ENCODE results near the gene GAL3ST2.
"Not testable (repeated sequence)": the region's sequence is repeated elsewhere in the genome, so short reads cannot be mapped to it uniquely, and the experiment has no call there.

The GAL3ST2 gene

DNA sequence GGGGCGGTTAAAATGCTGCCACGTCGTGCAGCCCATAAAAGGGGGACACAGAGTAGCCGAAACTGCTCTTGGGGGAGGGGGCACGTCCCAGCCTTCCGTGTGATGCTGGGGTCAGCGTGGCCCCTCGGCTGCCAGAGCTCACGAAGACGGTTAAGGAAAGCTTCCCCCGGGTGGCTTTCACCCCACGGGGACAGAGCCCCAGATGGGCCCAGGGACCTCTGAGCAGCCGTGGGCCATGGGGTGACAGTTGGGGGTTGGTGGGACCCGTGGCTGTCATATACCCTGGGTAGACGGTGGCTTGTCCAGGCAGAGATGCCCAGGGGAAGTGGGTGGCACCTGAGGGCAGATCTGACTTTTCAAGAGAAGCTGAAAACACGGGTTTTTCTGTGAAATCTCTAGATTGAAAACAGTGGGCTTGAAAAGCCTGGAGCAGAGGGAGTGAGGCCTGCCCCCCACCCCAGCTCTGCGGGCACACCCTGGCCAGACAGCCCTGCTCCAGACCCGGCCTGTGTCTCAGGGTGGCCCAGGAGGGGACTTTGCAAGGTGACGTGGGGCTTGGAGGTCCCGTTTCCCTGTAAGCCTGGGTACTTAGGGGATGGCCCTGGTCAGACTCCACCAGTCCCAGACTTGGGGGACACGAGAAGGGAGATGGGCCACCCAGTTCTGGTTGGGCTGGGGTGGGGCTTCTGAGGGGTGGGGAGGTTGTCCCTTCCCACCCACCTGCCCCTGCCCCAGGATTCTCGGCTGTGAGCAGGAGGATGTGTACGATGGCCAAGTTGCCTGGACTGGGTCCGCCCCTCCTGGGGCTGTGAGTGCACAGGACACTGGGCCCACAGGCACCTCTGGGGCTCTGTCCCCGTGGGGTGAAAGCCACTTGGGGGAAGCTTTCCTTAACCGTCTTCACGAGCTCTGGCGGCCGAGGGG, 33.0 kb downstream of the GAL3ST2 start:
- no peak for DNase-seq (ENCODE audit: low spot score)

DNA sequence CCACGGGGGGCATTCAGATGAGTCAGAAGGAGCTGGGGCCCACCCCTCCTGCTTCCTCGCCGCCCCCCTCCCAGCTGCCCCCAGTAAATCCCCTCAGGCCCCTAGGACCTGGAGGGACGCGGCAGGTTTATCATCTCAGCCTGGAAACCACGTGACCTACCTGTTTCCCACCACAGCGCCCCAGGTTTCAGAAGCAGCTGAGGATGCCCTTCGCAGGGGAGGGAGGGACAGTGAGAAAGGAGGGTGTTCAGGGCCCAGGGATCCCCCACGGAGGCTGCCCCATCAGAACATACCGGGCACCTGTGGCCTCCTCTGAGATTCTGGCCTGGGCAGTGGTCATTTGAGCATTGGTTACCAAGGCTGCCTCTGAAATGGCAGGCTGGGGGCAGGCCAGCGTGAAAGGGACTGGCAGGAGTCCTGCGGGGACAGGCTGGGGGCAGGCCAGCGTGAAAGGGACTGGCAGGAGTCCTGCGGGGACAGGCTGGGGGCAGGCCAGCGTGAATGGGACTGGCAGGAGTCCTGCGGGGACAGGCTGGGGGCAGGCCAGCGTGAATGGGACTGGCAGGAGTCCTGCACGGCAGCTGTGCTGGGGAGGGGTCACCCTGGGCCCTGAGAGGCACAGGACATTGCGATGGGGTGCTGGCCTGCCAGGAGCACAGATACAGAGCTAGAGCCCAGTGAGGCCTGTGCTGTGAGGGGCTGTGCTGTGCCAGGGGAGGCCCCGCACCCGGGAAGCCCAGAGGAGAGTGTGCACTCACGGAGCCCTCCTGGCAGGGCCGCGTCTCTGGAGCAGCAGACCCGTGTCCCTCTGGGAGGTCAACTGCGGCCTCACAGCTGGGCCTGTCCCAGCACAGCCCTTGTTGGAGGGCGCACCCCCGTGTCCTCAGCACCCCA, 33.9 kb downstream of the GAL3ST2 start:
- no peak for DNase-seq (ENCODE audit: low spot score)

DNA sequence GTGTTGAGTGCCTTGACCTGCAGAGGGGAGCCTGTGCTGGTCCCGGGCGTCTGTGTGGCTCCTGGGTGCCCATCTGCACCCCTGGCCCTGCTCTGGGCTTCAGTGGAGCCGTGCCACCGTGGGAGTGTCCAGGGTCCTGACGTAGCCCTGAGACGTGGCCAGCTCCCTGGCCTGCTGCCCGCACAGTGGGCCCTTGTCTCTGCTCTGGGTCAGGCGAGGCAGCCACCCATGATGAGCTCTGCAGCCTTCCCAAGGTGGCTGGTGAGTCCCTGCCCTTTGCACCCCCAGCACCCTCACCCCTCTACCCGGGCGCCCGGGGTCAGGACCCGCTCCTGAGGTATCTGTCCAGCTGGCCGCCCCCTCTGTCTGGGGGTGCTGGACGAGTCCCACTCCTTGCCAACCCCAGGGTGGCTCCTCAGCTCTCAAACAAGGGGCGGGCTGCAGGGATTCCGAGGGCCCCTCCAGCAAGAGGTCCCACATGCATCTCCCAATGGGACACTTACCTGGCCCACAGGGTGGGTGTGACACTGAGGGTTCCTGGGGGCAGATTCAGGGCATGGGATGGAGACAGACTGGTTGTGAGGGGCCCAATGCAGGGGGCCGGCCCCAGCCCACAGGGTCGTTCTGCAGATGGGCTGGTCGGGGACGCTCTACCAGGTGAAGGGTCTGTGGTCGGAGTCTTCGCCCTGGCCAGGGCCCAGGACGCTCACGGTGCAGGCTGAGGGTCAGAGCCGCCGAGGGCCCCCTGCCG, 34.8 kb downstream of the GAL3ST2 start:
- DNase-seq (ENCODE audit: low spot score): no peak

DNA sequence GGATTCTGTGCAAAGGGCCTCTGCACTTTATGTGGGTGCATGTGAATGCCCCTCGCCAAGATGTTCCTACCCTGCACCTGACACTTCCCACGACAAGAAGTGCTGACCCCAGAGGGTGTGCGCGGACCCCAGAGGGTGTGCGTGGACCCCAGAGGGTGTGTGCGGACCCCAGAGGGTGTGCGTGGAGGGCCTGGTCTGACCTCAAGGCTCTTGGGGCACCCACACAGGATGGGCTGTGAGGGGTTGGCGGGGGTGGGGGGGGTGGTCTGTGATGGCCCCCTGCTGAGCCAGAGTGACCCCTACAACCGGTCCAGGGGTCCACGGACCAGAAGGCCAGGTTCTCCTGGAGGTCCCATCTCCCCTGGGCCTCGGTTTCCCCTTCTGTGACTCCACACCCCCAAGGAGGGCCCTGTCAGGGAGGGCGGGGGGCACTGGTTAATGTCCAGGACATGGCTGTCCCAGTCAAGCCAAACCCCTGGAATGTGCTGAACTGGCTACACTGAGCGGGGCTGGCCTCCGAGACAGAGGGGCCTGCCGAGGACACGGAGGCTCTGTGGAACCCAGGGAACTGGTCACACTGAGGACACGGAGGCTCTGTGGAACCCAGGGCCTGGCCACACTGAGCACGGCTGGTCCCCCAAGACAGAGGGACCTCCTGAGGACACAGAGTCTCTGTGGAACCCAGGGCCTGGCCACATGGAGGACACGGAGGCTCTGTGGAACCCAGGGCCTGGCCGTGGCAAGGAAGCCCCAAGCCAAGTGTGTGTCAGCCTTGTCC, 35.5 kb downstream of the GAL3ST2 start:
- DNase-seq (ENCODE audit: low spot score): no peak

DNA sequence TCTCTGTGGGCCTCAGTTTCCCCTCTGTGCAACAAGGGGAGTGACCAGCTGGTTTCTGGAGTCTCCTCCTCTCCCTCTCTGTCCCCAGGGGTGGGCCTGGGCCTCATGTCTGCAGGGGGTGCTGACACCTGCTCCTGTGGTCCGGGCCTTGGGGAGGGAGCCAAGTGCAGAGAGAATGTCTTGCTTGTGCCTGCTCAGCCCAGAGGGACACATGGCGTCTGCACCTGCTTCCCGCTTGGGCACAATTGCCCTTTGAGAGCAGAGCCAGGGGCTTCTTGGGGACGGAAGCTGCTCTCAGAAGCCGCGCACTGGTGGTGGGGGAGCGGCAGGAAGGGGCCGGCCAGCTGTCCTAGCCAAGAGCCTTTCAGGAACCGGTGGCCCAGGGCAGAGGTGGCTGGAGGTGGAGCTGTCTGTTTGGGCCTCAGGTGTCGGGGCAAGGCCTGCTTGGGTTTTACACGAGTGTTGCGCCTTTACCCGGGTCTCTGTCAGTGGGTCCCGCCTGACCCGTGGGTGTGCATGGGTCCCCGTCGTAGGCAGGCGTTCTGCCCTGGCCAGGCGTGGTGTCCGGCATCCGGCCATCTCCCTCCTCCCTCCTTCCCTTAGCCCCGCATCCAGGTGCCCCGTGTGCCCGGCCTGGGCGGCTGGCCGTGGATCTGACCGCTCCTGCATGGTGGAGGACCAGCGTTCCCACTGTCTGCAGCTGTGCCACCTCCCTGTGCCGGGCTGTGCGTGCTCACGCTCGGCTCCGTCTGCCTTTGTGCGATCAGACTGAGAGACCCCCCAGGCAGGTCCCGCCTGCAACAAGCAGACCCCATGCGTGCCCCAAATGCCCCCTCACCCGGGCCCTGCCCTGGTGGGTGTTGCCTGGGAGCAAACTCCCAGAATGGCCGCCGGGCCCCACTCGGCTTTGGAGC, 36.4 kb downstream of the GAL3ST2 start:
- DNase-seq (ENCODE audit: low spot score): no peak

DNA sequence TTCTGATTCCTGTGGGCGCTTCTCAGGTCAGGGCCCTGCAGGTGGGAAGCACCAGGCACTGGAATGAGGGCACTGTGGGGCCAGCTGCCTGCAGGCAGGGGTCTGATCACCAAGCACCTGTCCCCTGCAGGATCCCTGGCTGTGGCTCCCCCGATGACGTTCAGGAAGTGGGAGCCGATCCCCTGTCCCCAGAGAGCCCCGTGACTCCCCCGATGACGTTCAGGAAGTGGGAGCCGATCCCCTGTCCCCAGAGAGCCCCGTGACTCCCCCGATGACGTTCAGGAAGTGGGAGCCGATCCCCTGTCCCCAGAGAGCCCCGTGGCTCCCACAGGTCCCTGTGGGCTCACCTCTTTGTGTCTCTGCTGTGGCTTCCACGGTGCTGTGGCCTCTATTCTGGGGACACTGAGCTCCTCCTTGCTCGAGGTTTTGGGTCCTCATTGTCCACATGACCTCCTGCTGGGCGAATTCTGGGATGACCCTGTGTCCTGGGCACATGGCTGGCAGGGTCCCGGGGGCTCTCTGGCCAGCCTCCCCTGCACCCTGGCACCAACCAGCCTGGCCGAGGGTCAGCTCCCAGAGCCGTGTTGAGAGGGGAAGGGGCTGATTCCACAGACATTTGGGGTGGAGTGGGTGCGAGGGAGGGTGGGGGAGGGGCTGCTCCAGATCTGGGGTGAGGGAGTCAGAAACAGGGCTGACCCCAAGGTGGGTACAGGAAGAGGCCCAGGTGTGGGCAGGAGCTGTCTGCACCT, 37.2 kb downstream of the GAL3ST2 start:
- no peak for DNase-seq (ENCODE audit: low spot score)

DNA sequence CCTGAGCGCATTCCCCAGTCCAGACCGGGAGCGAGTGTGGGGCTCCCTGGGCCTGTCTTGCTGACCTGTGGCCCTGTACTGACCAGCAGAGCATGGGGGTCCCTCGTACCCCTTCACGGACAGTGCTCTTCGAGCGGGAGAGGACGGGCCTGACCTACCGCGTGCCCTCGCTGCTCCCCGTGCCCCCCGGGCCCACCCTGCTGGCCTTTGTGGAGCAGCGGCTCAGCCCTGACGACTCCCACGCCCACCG, 37.7 kb downstream of the GAL3ST2 start:
- DNase-seq (ENCODE audit: low spot score): no peak

DNA sequence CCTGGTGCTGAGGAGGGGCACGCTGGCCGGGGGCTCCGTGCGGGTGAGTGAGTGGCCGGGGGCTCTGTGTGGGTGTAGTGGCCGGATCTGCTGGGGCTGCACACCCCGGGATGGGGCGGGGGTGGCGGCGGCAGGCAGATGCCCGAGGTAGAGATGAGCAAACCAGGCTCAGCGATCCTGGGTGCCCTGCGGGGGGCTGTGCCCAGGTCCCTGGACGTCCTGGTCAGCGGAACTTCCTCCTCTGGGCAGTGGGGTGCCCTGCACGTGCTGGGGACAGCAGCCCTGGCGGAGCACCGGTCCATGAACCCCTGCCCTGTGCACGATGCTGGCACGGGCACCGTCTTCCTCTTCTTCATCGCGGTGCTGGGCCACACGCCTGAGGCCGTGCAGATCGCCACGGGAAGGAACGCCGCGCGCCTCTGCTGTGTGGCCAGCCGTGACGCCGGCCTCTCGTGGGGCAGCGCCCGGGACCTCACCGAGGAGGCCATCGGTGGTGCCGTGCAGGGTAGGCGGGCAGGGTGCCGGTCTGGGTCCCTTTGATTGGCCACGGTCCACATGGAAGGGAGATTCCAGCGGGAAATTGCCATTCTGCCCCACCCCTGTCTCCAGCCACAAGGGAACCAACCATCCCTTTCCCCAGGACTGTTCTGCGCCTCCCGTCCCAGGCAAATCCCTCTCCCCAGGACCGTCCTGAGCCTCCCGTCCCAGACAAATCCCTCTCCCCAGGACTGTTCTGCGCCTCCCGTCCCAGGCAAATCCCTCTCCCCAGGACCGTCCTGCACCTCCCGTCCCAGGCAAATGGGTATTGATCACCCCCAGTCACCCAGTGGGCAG, 38.2 kb downstream of the GAL3ST2 start:
- DNase-seq (ENCODE audit: low spot score): no peak

DNA sequence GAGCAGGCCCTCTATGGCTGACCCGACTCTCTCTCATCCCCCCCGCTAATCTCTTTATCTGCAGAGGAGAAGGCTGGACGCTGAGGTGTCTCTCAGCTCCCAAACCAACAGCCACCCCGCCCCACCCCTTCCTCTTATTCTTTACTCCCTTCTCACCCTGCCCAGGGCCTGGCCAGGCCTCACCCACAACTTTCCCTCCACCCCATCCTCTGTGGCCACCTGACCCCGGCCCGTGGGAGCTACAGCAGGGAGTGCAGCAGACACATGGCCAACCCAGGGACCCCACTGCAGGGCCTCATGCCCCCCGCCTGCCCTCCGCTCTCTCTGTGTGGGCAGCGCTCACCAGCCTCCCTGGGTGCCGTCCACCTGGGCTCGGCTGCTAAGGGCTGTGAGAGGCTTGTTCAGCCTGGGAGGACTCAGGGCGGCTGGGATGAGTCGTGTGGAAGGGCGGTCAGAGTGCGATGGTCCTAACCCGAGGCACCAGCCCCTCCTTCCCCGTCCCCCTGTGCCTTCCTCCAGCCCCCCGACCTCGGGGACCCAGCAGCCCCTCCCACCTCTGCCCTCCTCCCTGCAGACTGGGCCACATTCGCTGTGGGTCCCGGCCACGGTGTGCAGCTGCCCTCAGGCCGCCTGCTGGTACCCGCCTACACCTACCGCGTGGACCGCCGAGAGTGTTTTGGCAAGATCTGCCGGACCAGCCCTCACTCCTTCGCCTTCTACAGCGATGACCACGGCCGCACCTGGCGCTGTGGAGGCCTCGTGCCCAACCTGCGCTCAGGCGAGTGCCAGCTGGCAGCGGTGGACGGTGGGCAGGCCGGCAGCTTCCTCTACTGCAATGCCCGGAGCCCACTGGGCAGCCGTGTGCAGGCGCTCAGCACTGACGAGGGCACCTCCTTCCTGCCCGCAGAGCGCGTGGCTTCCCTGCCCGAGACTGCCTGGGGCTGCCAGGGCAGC, 39.1 kb downstream of the GAL3ST2 start:
- DNase-seq (ENCODE audit: low spot score): no peak

DNA sequence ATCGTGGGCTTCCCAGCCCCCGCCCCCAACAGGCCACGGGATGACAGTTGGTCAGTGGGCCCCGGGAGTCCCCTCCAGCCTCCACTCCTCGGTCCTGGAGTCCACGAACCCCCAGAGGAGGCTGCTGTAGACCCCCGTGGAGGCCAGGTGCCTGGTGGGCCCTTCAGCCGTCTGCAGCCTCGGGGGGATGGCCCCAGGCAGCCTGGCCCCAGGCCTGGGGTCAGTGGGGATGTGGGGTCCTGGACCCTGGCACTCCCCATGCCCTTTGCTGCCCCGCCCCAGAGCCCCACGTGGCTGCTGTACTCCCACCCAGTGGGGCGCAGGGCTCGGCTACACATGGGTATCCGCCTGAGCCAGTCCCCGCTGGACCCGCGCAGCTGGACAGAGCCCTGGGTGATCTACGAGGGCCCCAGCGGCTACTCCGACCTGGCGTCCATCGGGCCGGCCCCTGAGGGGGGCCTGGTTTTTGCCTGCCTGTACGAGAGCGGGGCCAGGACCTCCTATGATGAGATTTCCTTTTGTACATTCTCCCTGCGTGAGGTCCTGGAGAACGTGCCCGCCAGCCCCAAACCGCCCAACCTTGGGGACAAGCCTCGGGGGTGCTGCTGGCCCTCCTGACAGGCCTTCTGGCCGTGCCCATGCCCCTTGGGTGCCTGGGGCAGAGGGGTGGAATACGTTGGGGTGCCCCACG, 40.0 kb downstream of the GAL3ST2 start:
- no peak for DNase-seq (ENCODE audit: low spot score)

DNA sequence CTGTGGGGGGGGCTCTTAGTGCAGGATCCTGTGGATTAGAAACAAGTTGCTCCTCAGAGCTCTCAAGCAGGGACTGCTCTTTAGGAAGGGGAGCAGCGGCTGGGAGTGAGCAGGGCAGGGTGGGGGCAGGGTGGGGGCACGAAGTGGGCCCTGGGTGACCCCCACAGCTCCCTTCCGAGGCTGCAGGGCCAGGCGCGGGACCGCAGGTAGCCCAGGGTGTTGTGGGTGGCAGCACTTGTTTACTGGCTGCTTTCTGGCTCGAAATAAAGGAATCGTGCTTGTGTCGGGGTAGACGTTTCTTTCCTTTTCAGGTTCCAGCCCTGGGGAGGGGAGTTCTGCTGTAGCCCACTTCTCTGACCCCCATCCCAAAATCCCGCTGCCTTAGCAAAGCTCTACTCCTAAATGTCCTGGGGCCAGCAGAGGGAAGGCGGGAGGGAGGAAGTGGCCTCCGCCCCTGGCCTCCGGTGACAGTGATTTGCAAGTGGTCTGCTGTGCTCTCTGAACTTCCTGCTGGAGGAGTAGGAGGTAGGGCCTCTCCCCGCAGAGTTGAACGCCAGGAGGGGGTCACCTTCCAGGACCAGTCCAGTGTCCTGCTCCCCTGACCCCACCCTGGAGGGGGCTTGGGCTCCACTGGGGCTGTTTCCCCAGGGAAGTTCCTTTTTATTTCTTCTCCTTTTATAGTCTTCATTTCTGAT, 40.7 kb downstream of the GAL3ST2 start:
- no peak for DNase-seq (ENCODE audit: low spot score)

DNA sequence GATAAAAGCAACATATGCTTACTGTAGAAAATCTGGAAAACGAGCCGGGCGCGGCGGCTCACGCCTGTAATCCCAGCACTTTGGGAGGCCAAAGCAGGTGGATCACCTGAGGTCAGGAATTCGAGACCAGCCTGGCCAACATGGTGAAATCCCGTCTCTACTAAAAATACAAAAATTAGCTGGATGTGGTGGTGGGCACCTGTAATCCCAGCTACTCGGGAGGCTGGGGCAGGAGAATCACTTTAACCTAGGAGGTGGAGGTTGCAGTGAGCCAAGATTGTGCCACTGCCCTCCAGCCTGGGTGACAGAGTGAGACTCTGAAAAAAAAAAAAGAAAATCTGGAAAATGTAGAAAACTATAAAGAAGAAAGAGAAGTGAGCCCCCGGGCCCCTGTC, 41.2 kb downstream of the GAL3ST2 start:
- not testable (repeated sequence) for DNase-seq (ENCODE audit: low spot score)

DNA sequence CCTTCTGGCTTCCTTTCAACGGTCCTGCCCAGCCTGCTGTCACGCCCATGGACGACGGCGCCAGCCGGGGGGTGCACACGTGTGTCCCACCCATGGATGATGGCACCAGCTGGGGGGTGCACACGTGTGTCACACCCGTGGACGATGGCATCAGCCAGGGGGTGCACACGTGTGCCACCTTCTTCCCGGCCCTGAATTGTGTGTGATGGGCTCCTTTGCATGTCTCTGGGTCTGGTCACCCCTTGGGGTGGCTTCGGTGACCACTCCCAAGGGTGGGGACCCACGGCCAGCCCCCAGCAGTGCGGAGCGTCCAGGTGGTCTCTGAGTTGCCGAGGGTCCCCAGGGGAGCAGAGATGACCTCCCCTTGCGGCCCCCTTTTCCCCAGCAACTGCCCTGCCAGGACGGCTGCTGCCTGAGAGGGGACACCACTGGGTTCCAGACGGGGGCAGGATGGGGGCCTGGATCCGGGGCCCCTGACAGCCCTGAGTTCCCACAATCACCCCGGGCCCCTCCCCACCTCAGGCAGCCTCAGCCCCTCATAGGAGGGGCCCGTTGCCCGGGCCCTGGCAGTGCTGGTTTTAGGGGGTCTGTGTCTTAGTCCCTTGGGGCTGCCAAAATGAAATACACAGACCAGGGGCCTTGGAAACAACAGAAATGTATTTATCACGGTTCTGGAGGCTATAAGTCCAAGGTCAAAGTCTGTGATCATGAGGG, 41.8 kb downstream of the GAL3ST2 start:
- DNase-seq (ENCODE audit: low spot score): no peak

DNA sequence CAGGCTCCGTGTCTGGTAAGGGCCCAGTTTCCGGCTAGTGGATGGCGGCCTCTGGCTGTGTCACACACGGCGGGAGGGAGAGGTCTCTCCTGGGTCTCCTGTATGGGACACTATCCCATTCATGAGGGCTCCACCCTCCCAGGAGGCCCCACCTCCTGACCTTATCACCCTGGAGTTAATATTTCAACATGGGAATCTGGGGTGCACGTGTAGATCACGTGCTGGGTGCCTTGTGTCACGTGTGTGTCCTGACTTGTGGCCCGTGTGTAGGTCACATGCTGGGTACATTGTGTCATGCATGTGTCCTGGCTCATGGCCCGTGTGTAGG, 42.3 kb downstream of the GAL3ST2 start:
- no peak for DNase-seq (ENCODE audit: low spot score)

DNA sequence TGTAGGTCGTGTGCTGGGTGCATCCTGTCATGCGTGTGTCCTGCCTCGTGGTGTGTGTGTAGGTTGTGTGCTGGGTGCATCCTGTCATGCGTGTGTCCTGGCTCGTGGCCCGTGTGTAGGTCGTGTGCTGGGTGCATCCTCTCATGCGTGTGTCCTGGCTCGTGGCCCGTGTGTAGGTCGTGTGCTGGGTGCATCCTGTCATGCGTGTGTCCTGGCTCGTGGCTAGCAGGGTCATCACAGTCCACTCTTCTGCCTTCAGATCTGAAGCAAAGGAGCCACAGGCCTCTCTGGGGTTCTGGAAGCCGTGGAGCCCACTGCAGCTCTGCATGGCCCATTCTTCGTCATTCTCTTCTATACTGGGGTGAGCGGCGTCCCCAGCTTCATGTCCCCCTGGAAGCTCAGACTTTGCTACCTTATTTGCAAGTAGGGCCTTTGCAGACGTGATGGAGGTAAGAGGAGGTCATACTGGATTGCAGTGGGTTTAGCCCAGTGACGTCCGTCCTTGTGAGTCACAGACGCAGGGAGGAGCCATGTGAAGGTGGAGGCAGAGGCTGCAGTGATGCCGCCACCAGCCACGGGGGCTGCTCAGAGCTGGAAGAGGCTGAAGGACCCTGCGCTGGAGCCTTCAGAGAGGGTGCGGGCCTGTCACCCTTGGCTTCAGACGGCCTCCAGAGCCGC, 43.5 kb downstream of the GAL3ST2 start:
- not testable (repeated sequence) for DNase-seq (ENCODE audit: low spot score)

Measured in CD4-positive, alpha-beta T cell treated with Interleukin-15 for 4 hours (primary cell).